Measurements from ENCODE around the gene NOD2.

The NOD2 gene

GRCh38 chr16:50671644-50672260 lies 21.7 kb upstream of the NOD2 start:
- DNase-seq, result no peak

- no peak for DNase-seq
Observed at GRCh38 chr16:50673496-50674275, 19.7 kb upstream of the NOD2 start.

GRCh38 chr16:50674831-50675230 lies 18.6 kb upstream of the NOD2 start:
- no peak for DNase-seq

GRCh38 chr16:50675686-50676610 lies 17.5 kb upstream of the NOD2 start:
- no peak for DNase-seq

GRCh38 chr16:50676684-50677225 lies 16.7 kb upstream of the NOD2 start:
- DNase-seq, result no peak

- no peak for DNase-seq
Observed at GRCh38 chr16:50677351-50677750, 16.1 kb upstream of the NOD2 start.

- no peak for DNase-seq
Observed at GRCh38 chr16:50678531-50678930, 14.9 kb upstream of the NOD2 start.

- DNase-seq, result no peak
Observed at GRCh38 chr16:50679266-50679665, 14.1 kb upstream of the NOD2 start.

- no peak for DNase-seq
Observed at GRCh38 chr16:50679676-50680555, 13.5 kb upstream of the NOD2 start.

- DNase-seq, result no peak
Observed at GRCh38 chr16:50680556-50680893, 12.9 kb upstream of the NOD2 start.

GRCh38 chr16:50681021-50681885 lies 12.2 kb upstream of the NOD2 start, which contains the start of gene SNX20:
Gene SNX20, minus strand, starts transcription at chr16:50681312. Its CDS starts 3,786 bp downstream, at chr16:50677526.
- no peak for DNase-seq

GRCh38 chr16:50683689-50684374 lies 9.6 kb upstream of the NOD2 start:
- no peak for DNase-seq

GRCh38 chr16:50684823-50685461 lies 8.5 kb upstream of the NOD2 start:
- no peak for DNase-seq

GRCh38 chr16:50685462-50686063 lies 7.8 kb upstream of the NOD2 start:
- DNase-seq, result no peak

GRCh38 chr16:50688083-50688482 lies 5.3 kb upstream of the NOD2 start:
- no peak for DNase-seq

- no peak for DNase-seq
Observed at GRCh38 chr16:50688867-50689266, 4.5 kb upstream of the NOD2 start.

- no peak for DNase-seq
Observed at GRCh38 chr16:50690177-50690576, 3.2 kb upstream of the NOD2 start.

GRCh38 chr16:50692644-50692998 lies 785 bp upstream of the NOD2 start:
- no peak for DNase-seq

- no peak for DNase-seq
Observed at GRCh38 chr16:50694206-50694605, 800 bp downstream of the NOD2 start.

Measured in kidney glomerular epithelial cell (primary cell).